GM12878 (cell line): ENCODE data around the gene COG4. TPM values are rescaled to one million over a fixed set of nuclear protein-coding genes. Genes with fewer than 3 reads are reported as not detected.

Experiments
- polyA plus RNA-seq, 11 experiments: library from polyadenylated mRNA; depleted of rRNA in 4 of 11; unstranded in 6 of 11; stranded (reverse) in 5 of 11; fragments of >200 nt; fragmentation: Nextera tagmentation in 4 of 11; fragmentation: Illumina TruSeq in 1 of 11; extraction: Ambion mirVana in 4 of 11; extraction: Trizol in 1 of 11; gene quantifications; 1 replicate in 1 of 11; 2 replicates in 10 of 11; pipeline versions ENCODE4 v1.2.1 to v1.2.3, GENCODE V29; 2011 to 2016; ENCODE audit warnings: inconsistent platforms in 2 of 11, missing spikeins in 2 of 11, low read depth in 1 of 11
- total RNA-seq, 4 experiments: library from RNA; depleted of rRNA in 3 of 4; stranded (reverse); fragments of >200 nt in 3 of 4; fragmentation: Illumina TruSeq in 1 of 4; extraction: Trizol in 1 of 4; gene quantifications; 2 replicates each; pipeline versions ENCODE4 v1.2.1 to v1.2.3, GENCODE V29; 2013 to 2021
- TF ChIP-seq, protein P1 (sequence below): fragments of 450-650 bp; IDR thresholded peaks from 2 replicates; pipeline ENCODE4 v1.6.1; 2017; ENCODE audit warnings: mild to moderate bottlenecking, moderate library complexity
- TF ChIP-seq, protein P2 (sequence below): fragments of 450-650 bp; formaldehyde crosslinking; IDR thresholded peaks from 2 replicates; pipeline ENCODE4 v1.4.0; 2022; ENCODE audit warnings: mild to moderate bottlenecking, moderate library complexity

The COG4 gene
- total and polyA plus RNA-seq, 10 of the 15 experiments (the other 5 are each of a cell fraction or from before 2014, with no cell fraction given): 7.0 to 57.7 (median 33.0) TPM

DNA sequence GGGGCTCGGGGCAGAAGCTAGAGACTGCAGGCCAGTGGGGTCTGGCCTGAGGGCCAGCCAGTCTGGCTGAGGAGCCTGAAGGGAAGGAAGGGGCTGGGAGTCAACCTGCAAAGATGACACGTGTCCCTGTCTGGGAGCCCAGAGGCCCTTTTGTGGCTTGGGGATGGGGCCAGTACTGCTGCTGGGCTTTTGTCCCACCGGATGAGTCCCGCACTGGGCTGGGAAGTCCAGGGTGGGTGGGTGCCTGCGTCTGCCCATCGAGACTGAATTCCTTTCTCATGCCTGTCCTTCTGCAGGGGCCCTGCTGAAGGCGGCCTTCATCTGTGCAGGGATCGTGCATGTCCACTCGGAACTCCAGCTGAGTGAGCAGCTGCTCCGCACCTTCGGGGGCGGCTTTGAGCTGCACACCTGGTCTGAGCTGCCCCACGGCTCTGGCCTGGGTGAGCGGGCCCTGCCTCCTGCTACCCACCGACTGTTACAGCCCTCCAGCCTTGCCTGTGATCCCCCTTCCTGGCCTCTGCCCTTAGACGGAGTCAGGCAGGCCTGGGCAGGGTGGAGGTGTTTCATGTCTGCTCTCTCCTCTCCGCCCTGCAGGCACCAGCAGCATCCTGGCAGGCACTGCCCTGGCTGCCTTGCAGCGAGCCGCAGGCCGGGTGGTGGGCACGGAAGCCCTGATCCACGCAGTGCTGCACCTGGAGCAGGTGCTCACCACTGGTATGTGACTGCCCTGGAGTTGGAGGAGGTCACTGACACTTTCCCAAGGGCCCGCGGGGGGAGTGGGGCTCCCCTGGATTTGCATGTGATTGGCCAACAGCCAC is 48.1 kb downstream of the COG4 start (continued):
- TF ChIP-seq, protein P1, sequence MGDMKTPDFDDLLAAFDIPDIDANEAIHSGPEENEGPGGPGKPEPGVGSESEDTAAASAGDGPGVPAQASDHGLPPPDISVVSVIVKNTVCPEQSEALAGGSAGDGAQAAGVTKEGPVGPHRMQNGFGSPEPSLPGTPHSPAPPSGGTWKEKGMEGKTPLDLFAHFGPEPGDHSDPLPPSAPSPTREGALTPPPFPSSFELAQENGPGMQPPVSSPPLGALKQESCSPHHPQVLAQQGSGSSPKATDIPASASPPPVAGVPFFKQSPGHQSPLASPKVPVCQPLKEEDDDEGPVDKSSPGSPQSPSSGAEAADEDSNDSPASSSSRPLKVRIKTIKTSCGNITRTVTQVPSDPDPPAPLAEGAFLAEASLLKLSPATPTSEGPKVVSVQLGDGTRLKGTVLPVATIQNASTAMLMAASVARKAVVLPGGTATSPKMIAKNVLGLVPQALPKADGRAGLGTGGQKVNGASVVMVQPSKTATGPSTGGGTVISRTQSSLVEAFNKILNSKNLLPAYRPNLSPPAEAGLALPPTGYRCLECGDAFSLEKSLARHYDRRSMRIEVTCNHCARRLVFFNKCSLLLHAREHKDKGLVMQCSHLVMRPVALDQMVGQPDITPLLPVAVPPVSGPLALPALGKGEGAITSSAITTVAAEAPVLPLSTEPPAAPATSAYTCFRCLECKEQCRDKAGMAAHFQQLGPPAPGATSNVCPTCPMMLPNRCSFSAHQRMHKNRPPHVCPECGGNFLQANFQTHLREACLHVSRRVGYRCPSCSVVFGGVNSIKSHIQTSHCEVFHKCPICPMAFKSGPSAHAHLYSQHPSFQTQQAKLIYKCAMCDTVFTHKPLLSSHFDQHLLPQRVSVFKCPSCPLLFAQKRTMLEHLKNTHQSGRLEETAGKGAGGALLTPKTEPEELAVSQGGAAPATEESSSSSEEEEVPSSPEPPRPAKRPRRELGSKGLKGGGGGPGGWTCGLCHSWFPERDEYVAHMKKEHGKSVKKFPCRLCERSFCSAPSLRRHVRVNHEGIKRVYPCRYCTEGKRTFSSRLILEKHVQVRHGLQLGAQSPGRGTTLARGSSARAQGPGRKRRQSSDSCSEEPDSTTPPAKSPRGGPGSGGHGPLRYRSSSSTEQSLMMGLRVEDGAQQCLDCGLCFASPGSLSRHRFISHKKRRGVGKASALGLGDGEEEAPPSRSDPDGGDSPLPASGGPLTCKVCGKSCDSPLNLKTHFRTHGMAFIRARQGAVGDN: no peak
- TF ChIP-seq, protein P2, sequence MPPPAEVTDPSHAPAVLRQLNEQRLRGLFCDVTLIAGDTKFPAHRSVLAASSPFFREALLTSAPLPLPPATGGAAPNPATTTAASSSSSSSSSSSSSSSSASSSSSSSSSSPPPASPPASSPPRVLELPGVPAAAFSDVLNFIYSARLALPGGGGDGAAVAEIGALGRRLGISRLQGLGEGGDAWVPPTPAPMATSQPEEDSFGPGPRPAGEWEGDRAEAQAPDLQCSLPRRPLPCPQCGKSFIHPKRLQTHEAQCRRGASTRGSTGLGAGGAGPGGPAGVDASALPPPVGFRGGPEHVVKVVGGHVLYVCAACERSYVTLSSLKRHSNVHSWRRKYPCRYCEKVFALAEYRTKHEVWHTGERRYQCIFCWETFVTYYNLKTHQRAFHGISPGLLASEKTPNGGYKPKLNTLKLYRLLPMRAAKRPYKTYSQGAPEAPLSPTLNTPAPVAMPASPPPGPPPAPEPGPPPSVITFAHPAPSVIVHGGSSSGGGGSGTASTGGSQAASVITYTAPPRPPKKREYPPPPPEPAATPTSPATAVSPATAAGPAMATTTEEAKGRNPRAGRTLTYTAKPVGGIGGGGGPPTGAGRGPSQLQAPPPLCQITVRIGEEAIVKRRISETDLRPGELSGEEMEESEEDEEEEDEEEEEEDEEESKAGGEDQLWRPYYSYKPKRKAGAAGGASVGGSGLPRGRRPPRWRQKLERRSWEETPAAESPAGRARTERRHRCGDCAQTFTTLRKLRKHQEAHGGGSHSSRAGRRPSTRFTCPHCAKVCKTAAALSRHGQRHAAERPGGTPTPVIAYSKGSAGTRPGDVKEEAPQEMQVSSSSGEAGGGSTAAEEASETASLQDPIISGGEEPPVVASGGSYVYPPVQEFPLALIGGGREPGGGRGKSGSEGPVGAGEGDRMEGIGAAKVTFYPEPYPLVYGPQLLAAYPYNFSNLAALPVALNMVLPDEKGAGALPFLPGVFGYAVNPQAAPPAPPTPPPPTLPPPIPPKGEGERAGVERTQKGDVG (CRISPR knock-in tag): no peak
